H9 (cell line): ENCODE measurements around the gene PUM1. TPM values are rescaled to one million over a fixed set of nuclear protein-coding genes. Genes with fewer than 3 reads are reported as not detected.
"Not testable (repeated sequence)": the region's sequence is repeated elsewhere in the genome, so short reads cannot be mapped to it uniquely, and the experiment has no call there.

Experiments used
- DNase-seq: peaks from one replicate; pipeline ENCODE4 v3.0.0-alpha.2; 2017
- H2AFZ ChIP-seq: one replicate; pipeline ENCODE4 v1.6.1; 2013; ENCODE audit warnings: mild to moderate bottlenecking, low read length, control low read depth, moderate library complexity
- H2AK5ac ChIP-seq: 2 replicates; pipeline ENCODE4 v1.6.1; 2013; ENCODE audit warnings: low read length, control low read depth, mixed read lengths; ENCODE audit not compliant: insufficient read length
- H2BK120ac ChIP-seq: one replicate; pipeline ENCODE4 v1.6.1; 2013; ENCODE audit warnings: low read depth, mild to moderate bottlenecking, low read length, control low read depth, inconsistent platforms; ENCODE audit not compliant: poor library complexity, severe bottlenecking
- H2BK12ac ChIP-seq: 2 replicates; pipeline ENCODE4 v1.6.1; 2013; ENCODE audit warnings: low read length, control low read depth, mixed read lengths, low read depth; ENCODE audit not compliant: insufficient read length
- H2BK15ac ChIP-seq: 2 replicates; pipeline ENCODE4 v1.6.1; 2013; ENCODE audit warnings: low read depth, low read length, control low read depth
- H2BK20ac ChIP-seq: one replicate; pipeline ENCODE4 v1.6.1; 2013; ENCODE audit warnings: low read depth, mild to moderate bottlenecking, low read length, control low read depth, inconsistent platforms; ENCODE audit not compliant: poor library complexity, severe bottlenecking
- H2BK5ac ChIP-seq: 2 replicates; pipeline ENCODE4 v1.6.1; 2013; ENCODE audit warnings: low read length, control low read depth, mixed read lengths; ENCODE audit not compliant: insufficient read length
- H3K14ac ChIP-seq: 2 replicates; pipeline ENCODE4 v1.6.1; 2013; ENCODE audit warnings: low read length, control low read depth; ENCODE audit not compliant: insufficient read depth
- H3K18ac ChIP-seq: 2 replicates; pipeline ENCODE4 v1.6.1; 2013; ENCODE audit warnings: low read depth, mild to moderate bottlenecking, mixed read lengths, low read length, control low read depth; ENCODE audit not compliant: insufficient read length
- H3K23ac ChIP-seq: 2 replicates; pipeline ENCODE4 v1.6.1; 2013; ENCODE audit warnings: low read length, control low read depth, mixed read lengths, low read depth; ENCODE audit not compliant: insufficient read length
- H3K23me2 ChIP-seq: 2 replicates; pipeline ENCODE4 v1.6.1; 2013; ENCODE audit warnings: low read depth, mild to moderate bottlenecking, mixed read lengths, low read length, control low read depth; ENCODE audit not compliant: insufficient read length, poor library complexity, severe bottlenecking
- H3K27ac ChIP-seq: 2 replicates; pipeline ENCODE4 v1.5.1; 2013; ENCODE audit warnings: low read length, control low read depth, mixed read lengths, low read depth; ENCODE audit not compliant: insufficient read length
- H3K27me3 ChIP-seq: 2 replicates; pipeline ENCODE4 v1.6.1; 2013; ENCODE audit warnings: low read length, control low read depth, inconsistent platforms; ENCODE audit not compliant: insufficient read depth
- H3K4ac ChIP-seq: 2 replicates; pipeline ENCODE4 v1.6.1; 2013; ENCODE audit warnings: low read depth, mild to moderate bottlenecking, control low read depth, inconsistent platforms, low read length, moderate library complexity
- H3K4me1 ChIP-seq: 2 replicates; pipeline ENCODE4 v1.6.1; 2013; ENCODE audit warnings: low read length, control low read depth, inconsistent platforms; ENCODE audit not compliant: insufficient read depth
- H3K4me2 ChIP-seq: 2 replicates; pipeline ENCODE4 v1.6.1; 2013; ENCODE audit warnings: low read length, control low read depth, mixed read lengths; ENCODE audit not compliant: insufficient read length, insufficient read depth
- H3K56ac ChIP-seq: 2 replicates; pipeline ENCODE4 v1.6.1; 2013; ENCODE audit warnings: low read depth, mild to moderate bottlenecking, mixed read lengths, low read length, control low read depth; ENCODE audit not compliant: insufficient read length
- H3K79me1 ChIP-seq: 2 replicates; pipeline ENCODE4 v1.6.1; 2013; ENCODE audit warnings: low read depth, mild to moderate bottlenecking, moderate library complexity, low read length, control low read depth, inconsistent platforms; ENCODE audit not compliant: insufficient read depth, poor library complexity, severe bottlenecking
- H3K79me2 ChIP-seq: 2 replicates; pipeline ENCODE4 v1.6.1; 2013; ENCODE audit warnings: low read length, control low read depth, inconsistent platforms; ENCODE audit not compliant: insufficient read depth
- H3K9ac ChIP-seq: 2 replicates; pipeline ENCODE4 v1.6.1; 2013; ENCODE audit warnings: low read length, control low read depth, mixed read lengths; ENCODE audit not compliant: insufficient read length; ENCODE audit errors: extremely low read depth
- H3K9me3 ChIP-seq: one replicate; pipeline ENCODE4 v1.6.1; 2013; ENCODE audit warnings: low read depth, low read length, inconsistent platforms; ENCODE audit not compliant: control insufficient read depth
- H3T11ph ChIP-seq: one replicate; pipeline ENCODE4 v1.6.1; 2013; ENCODE audit warnings: mild to moderate bottlenecking, low read length, control low read depth, inconsistent platforms
- H4K20me1 ChIP-seq: one replicate; pipeline ENCODE4 v1.6.1; 2013; ENCODE audit not compliant: control insufficient read depth, insufficient read length, insufficient read depth
- H4K5ac ChIP-seq: 2 replicates; pipeline ENCODE4 v1.6.1; 2013; ENCODE audit warnings: low read depth, mild to moderate bottlenecking, mixed read lengths, low read length, control low read depth; ENCODE audit not compliant: insufficient read length
- H4K8ac ChIP-seq: replicated peaks from 2 replicates; pipeline ENCODE4 v1.6.1; 2013; ENCODE audit warnings: low read length, control low read depth, mixed read lengths, low read depth; ENCODE audit not compliant: insufficient read length
- H4K91ac ChIP-seq: 2 replicates; pipeline ENCODE4 v1.6.1; 2013; ENCODE audit warnings: low read depth, mild to moderate bottlenecking, moderate library complexity, mixed read lengths, low read length, control low read depth; ENCODE audit not compliant: insufficient read length
- H3K27ac Mint-ChIP-seq, 3 experiments: 2 replicates in 2 of 3; 3 replicates in 1 of 3; pipeline ENCODE4 v1.8.0; 2020 to 2021; ENCODE audit warnings: mixed read lengths in 3 of 3, mild to moderate bottlenecking in 1 of 3, moderate library complexity in 1 of 3
- H3K27me3 Mint-ChIP-seq: 2 replicates; pipeline ENCODE4 v1.8.0; 2021; ENCODE audit warnings: low read depth, mild to moderate bottlenecking, moderate library complexity, mixed read lengths
- H3K36me3 Mint-ChIP-seq, 3 experiments: 2 replicates in 2 of 3; 3 replicates in 1 of 3; pipeline ENCODE4 v1.8.0; 2020 to 2021; ENCODE audit warnings: low read depth in 3 of 3, mixed read lengths in 3 of 3; ENCODE audit not compliant: insufficient read depth in 1 of 3
- H3K4me1 Mint-ChIP-seq, 2 experiments: 2 replicates each; pipeline ENCODE4 v1.8.0; 2020; ENCODE audit warnings: mixed read lengths in 2 of 2
- H3K4me3 Mint-ChIP-seq, 2 experiments: 2 replicates in 1 of 2; 3 replicates in 1 of 2; pipeline ENCODE4 v1.8.0; 2020 to 2021; ENCODE audit warnings: mild to moderate bottlenecking in 2 of 2, mixed read lengths in 2 of 2, moderate library complexity in 1 of 2
- H3K9me3 Mint-ChIP-seq, 2 experiments: 2 replicates in 1 of 2; 3 replicates in 1 of 2; pipeline ENCODE4 v1.8.0; 2020; ENCODE audit warnings: mild to moderate bottlenecking in 2 of 2, mixed read lengths in 2 of 2, moderate library complexity in 1 of 2
- WGBS: extraction: QIAGEN DNeasy Blood & Tissue Kit; methylation state at CpG from one replicate; pipeline ENCODE4 v1.1.7; 2013; ENCODE audit warnings: missing lambda C conversion rate, low lambda C conversion rate, mixed read lengths; ENCODE audit not compliant: insufficient read length; ENCODE audit errors: extremely low coverage; 5-methylcytosine and 5-hydroxymethylcytosine counted together
- total RNA-seq: library from RNA; stranded (reverse); gene quantifications from 2 replicates; pipeline ENCODE4 v1.2.1, GENCODE V29; 2021
- TF ChIP-seq, protein P1 (sequence below): fragments of 200-600 bp; sonication (generic); conservative IDR thresholded peaks from 3 replicates; pipeline ENCODE4 v1.8.0; 2021; ENCODE audit warnings: antibody characterized with exemption, mild to moderate bottlenecking

PUM1 gene
- total RNA-seq, 1 experiment from 2014 or later: 164 TPM

DNA sequence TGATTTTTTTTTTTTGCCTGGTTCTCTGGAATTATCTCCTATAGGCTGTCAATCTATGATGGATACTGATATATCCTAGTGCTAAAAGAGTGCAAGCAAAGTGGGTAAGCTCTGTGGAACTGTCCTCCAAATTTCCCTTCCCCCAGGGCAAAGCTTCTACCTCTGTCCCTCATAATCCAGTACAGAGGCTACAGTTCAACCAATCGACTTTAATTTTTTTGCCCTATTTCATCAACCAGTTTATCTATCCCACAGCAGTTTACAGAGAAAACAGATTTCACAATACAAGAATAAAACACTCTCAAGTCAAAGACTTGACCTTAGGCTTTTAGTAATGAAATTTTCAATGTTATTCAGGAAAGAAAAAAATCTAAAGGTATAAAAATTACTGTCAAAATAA is 13.9 kb downstream of the PUM1 start:
- peaks cover 22 to 23% of the 10 kb centered on the region in 2 experiments; a peak in 3 of 4 replicates for H3K4me1 Mint-ChIP-seq
- Histone ChIP-seq H2AFZ (no peak overlapping the region), H4K20me1 (no peaks in the 10 kb centered on the region), H2BK120ac (no peak overlapping the region), H4K5ac (no peak overlapping the region), H3K14ac (no peak overlapping the region), H3K9ac (no peak overlapping the region), H3K79me1 (peaks cover 5% of the 10 kb centered on the region), H3K79me2 (peaks cover 78% of the 10 kb centered on the region), H3K23ac (no peak overlapping the region), H2BK12ac (no peak overlapping the region), H4K8ac (no peak overlapping the region), H3K4me2 (no peak overlapping the region), H3K23me2 (no peaks in the 10 kb centered on the region), H3K27me3 (no peaks in the 10 kb centered on the region), H3K4ac (no peak overlapping the region), H2AK5ac (no peak overlapping the region), H2BK15ac (no peak overlapping the region), H3K9me3 (no peaks in the 10 kb centered on the region), H3K27ac (no peak overlapping the region), H4K91ac (no peak overlapping the region), H3K18ac (no peak overlapping the region), H2BK20ac (no peak overlapping the region), H2BK5ac (no peak overlapping the region), H3K4me1 (no peaks in the 10 kb centered on the region; the same call in 1 of the 2 replicates), H3T11ph (no peak overlapping the region), H3K56ac (no peak overlapping the region)
- no CpG with 5 or more reads among the region's 1 CpG for WGBS
- no peak for DNase-seq
- H3K36me3 Mint-ChIP-seq: peaks cover 7 to 58% (median 51%) of the 10 kb centered on the region in 3 experiments
- TF ChIP-seq, protein P1, sequence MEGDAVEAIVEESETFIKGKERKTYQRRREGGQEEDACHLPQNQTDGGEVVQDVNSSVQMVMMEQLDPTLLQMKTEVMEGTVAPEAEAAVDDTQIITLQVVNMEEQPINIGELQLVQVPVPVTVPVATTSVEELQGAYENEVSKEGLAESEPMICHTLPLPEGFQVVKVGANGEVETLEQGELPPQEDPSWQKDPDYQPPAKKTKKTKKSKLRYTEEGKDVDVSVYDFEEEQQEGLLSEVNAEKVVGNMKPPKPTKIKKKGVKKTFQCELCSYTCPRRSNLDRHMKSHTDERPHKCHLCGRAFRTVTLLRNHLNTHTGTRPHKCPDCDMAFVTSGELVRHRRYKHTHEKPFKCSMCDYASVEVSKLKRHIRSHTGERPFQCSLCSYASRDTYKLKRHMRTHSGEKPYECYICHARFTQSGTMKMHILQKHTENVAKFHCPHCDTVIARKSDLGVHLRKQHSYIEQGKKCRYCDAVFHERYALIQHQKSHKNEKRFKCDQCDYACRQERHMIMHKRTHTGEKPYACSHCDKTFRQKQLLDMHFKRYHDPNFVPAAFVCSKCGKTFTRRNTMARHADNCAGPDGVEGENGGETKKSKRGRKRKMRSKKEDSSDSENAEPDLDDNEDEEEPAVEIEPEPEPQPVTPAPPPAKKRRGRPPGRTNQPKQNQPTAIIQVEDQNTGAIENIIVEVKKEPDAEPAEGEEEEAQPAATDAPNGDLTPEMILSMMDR: no peak
- H3K27ac Mint-ChIP-seq: no peak overlapping the region
- no peaks in the 10 kb centered on the region for H3K27me3 Mint-ChIP-seq
- no peaks in the 10 kb centered on the region for H3K9me3 Mint-ChIP-seq
- no peak overlapping the region for H3K4me3 Mint-ChIP-seq

DNA sequence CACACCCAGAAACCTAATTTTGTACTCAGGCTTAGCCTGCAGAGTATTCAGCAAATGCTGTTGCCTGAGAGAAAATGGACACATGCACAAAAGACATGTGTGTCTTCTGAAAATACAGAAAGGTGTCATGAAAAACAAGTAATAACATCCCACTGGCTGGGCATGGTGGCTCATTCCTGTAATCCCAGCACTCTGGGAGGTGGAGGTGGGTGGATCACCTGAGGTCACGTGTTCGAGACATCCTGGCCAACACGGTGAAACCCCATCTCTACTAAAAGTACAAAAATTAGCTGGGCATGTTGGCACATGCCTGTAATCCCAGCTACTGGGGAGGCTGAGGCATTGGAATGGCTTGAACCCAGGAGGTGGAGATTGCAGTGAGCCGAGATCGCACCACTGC is 18.0 kb downstream of the PUM1 start:
- H3K27ac ChIP-seq: not testable (repeated sequence)
- peaks cover 12 to 17% of the 10 kb centered on the region in 2 experiments; a peak in 3 of 4 replicates for H3K4me1 Mint-ChIP-seq

More for the DNA sequence above, 18.0 kb downstream of the PUM1 start:
- H2BK15ac ChIP-seq, H2BK120ac ChIP-seq, H4K5ac ChIP-seq, DNase-seq, H3K4me2 ChIP-seq, H3K23me2 ChIP-seq, H2BK20ac ChIP-seq, H2BK5ac ChIP-seq, H3T11ph ChIP-seq, H3K4ac ChIP-seq, H3K27me3 Mint-ChIP-seq, H2AK5ac ChIP-seq, H3K9me3 ChIP-seq, H4K91ac ChIP-seq, H3K9ac ChIP-seq, H2BK12ac ChIP-seq, H3K9me3 Mint-ChIP-seq, H2AFZ ChIP-seq, H3K4me3 Mint-ChIP-seq, H3K14ac ChIP-seq, H3K18ac ChIP-seq, H3K23ac ChIP-seq, H4K8ac ChIP-seq, H3K56ac ChIP-seq, H4K20me1 ChIP-seq, H3K27me3 ChIP-seq, H3K4me1 ChIP-seq: not testable (repeated sequence)
- Histone ChIP-seq H3K79me2 (peaks cover 67% of the 10 kb centered on the region), H3K79me1 (peaks cover 17% of the 10 kb centered on the region)
- no CpG with 5 or more reads among the region's 5 CpGs for WGBS
- H3K27ac Mint-ChIP-seq: peak overlapping the region in 2 of 3 experiments; percentile 79 to 87; a peak in 4 of 7 replicates
- peaks cover 13 to 62% (median 48%) of the 10 kb centered on the region in 3 experiments for H3K36me3 Mint-ChIP-seq
